B cell (primary cell): Measurements from ENCODE around the gene MMP11. TPM values are rescaled to one million over a fixed set of nuclear protein-coding genes. Genes with fewer than 3 reads are reported as not detected.

Source experiments
- ATAC-seq: fragments of 200-7000 bp; cut with Tn5 transposase; one replicate; pipeline ENCODE4 v1.10.0; 2021; ENCODE audit warnings: low read depth, mild to moderate bottlenecking, moderate number of reproducible peaks, moderate library complexity
- CTCF ChIA-PET: fragments of 350-600 bp; sonication (Branson Sonifier 250); formaldehyde crosslinking; loops from one replicate; lab custom pipeline; 2021; ENCODE audit warnings: antibody characterized with exemption, inconsistent platforms; lab: Charles Lee
- POLR2A ChIA-PET: fragments of 350-600 bp; sonication (Branson Sonifier 250); formaldehyde crosslinking; loops from one replicate; lab custom pipeline; 2021; ENCODE audit warnings: antibody characterized with exemption; lab: Charles Lee
- DNase-seq: peaks from one replicate; pipeline ENCODE4 v3.0.0; 2013
- H2AFZ ChIP-seq: 2 replicates; pipeline ENCODE4 v1.6.1; 2012; ENCODE audit warnings: mild to moderate bottlenecking, low read depth, low read length; ENCODE audit not compliant: insufficient read depth, poor library complexity, severe bottlenecking
- H3K27ac ChIP-seq, 2 donors: 1 replicate in 1 of 2; 2 replicates in 1 of 2; pipeline ENCODE4 v1.5.1; 2012 to 2013; ENCODE audit warnings: low read length in 2 of 2, mild to moderate bottlenecking in 2 of 2, moderate library complexity in 1 of 2
- H3K27me3 ChIP-seq, 4 experiments: fragments of 200-600 bp in 1 of 4; sonication (generic) in 1 of 4; replicated peaks in 1 of 4; 1 replicate in 2 of 4; 2 replicates in 2 of 4; pipeline versions ENCODE4 v1.6.1 to v1.7.0; 2013 to 2016; ENCODE audit warnings: low read length in 3 of 4, mild to moderate bottlenecking in 2 of 4, mixed read lengths in 1 of 4, moderate library complexity in 1 of 4; ENCODE audit not compliant: insufficient read depth in 4 of 4, control insufficient read depth in 3 of 4; ENCODE audit errors: control extremely low read depth in 1 of 4
- H3K36me3 ChIP-seq, 2 experiments: replicated peaks in 1 of 2; 1 replicate in 1 of 2; 2 replicates in 1 of 2; pipeline versions ENCODE4 v1.6.1 to v1.7.1; 2013; ENCODE audit warnings: low read length in 1 of 2; ENCODE audit not compliant: insufficient read depth in 2 of 2, control insufficient read depth in 1 of 2; ENCODE audit errors: control extremely low read depth in 1 of 2, extremely low read depth in 1 of 2
- H3K4me1 ChIP-seq, 2 donors: fragments of 200-600 bp in 1 of 2; sonication (generic) in 1 of 2; 1 replicate in 1 of 2; 2 replicates in 1 of 2; pipeline versions ENCODE4 v1.5.1 to v1.6.1; 2013 to 2017; ENCODE audit warnings: low read length in 2 of 2; ENCODE audit not compliant: control insufficient read depth in 2 of 2, insufficient read depth in 2 of 2
- H3K4me2 ChIP-seq: replicated peaks from 2 replicates; pipeline ENCODE3; 2012; ENCODE audit warnings: mild to moderate bottlenecking, low read depth, low read length; ENCODE audit not compliant: poor library complexity, severe bottlenecking
- H3K4me3 ChIP-seq, 5 experiments: fragments of 200-600 bp in 1 of 5; sonication (generic) in 1 of 5; 1 replicate in 3 of 5; 2 replicates in 2 of 5; pipeline versions ENCODE4 v1.5.1 to v1.7.0; 2011 to 2016; ENCODE audit warnings: low read length in 4 of 5, mild to moderate bottlenecking in 4 of 5, low read depth in 2 of 5, control low read depth in 1 of 5, moderate library complexity in 1 of 5; ENCODE audit not compliant: insufficient read depth in 1 of 5; ENCODE audit errors: control extremely low read depth in 1 of 5, extremely low read depth in 1 of 5
- H3K79me2 ChIP-seq: fragments of 200-600 bp; sonication (generic); one replicate; pipeline ENCODE4 v1.6.0; 2016; ENCODE audit warnings: low read length; ENCODE audit not compliant: control insufficient read depth, insufficient read depth
- H3K9ac ChIP-seq: fragments of 200-600 bp; sonication (generic); 2 replicates; pipeline ENCODE4 v1.6.1; 2017; ENCODE audit warnings: mild to moderate bottlenecking, low read length, moderate library complexity
- H3K9me3 ChIP-seq, 3 donors: one replicate each; pipeline versions ENCODE4 v1.6.1 to v1.7.1; 2013; ENCODE audit warnings: low read length in 2 of 3; ENCODE audit not compliant: control insufficient read depth in 2 of 3, insufficient read depth in 1 of 3; ENCODE audit errors: control extremely low read depth in 1 of 3
- H4K20me1 ChIP-seq: 2 replicates; pipeline ENCODE4 v1.6.0; 2012; ENCODE audit warnings: mild to moderate bottlenecking, low read length; ENCODE audit not compliant: insufficient read depth, control insufficient read depth, poor library complexity, severe bottlenecking
- H3K27ac Mint-ChIP-seq: one replicate; pipeline ENCODE4 v1.8.0; 2021; ENCODE audit warnings: mixed read lengths
- H3K27me3 Mint-ChIP-seq: one replicate; pipeline ENCODE4 v1.8.0; 2021; ENCODE audit warnings: mixed read lengths
- H3K4me1 Mint-ChIP-seq: one replicate; pipeline ENCODE4 v1.8.0; 2021; ENCODE audit warnings: mixed read lengths
- H3K4me3 Mint-ChIP-seq: one replicate; pipeline ENCODE4 v1.8.0; 2021; ENCODE audit warnings: mixed read lengths
- H3K9me3 Mint-ChIP-seq: one replicate; pipeline ENCODE4 v1.8.0; 2022; ENCODE audit warnings: mixed read lengths; ENCODE audit not compliant: insufficient read depth
- CTCF ChIP-seq: fragments of 200-600 bp; IDR thresholded peaks from one replicate; pipeline ENCODE4 v1.8.0; 2022; ENCODE audit warnings: antibody characterized with exemption, mild to moderate bottlenecking
- EZH2 ChIP-seq: IDR thresholded peaks from 2 replicates; pipeline ENCODE4 v1.6.1; 2012; ENCODE audit warnings: borderline replicate concordance, low read depth, mild to moderate bottlenecking, moderate library complexity, low read length; ENCODE audit not compliant: insufficient read depth, poor library complexity, severe bottlenecking
- WGBS: methylation state at CpG from one replicate; pipeline ENCODE4 v1.1.5; 2013; ENCODE audit warnings: missing lambda C conversion rate; ENCODE audit not compliant: insufficient coverage; 5-methylcytosine and 5-hydroxymethylcytosine counted together
- intact Hi-C: fragments of 100-400 bp; cut with micrococcal nuclease; formaldehyde crosslinking; loops from one replicate; pipeline ENCODE4 v1.10.0; 2022
- polyA plus RNA-seq: library from polyadenylated mRNA; depleted of rRNA; stranded (reverse); fragments of >200 nt; gene quantifications from 2 replicates; pipeline ENCODE4 v1.2.3, GENCODE V29; 2012
- total RNA-seq, 2 donors: library from RNA; stranded (reverse); fragments of 120-200 nt in 1 of 2; gene quantifications; 1 replicate in 1 of 2; 2 replicates in 1 of 2; pipeline versions ENCODE4 v1.2.3 to v1.2.4, GENCODE V29; 2013 to 2022

Gene MMP11
- total and polyA plus RNA-seq, 2 donors (not counting 1 experiment from before 2014, with no cell fraction given): 11.6 to 19.0 TPM

- 19% methylated on average over 13 of the region's 16 CpGs for WGBS
- ChIA-PET POLR2A (interaction anchor here (0.7 to 8.1 kb wide), 14 partner anchors 14 to 142 kb away, joined by 3 to 174 read pairs (median 9); partner anchors contain the start of genes C22orf15, CHCHD10, DERL3 and MMP11), CTCF (interaction anchor here (0.8 to 13.0 kb wide), 12 partner anchors 9 to 141 kb away, joined by 3 to 188 read pairs (median 6); partner anchors contain the start of genes C22orf15, CHCHD10, MIF and MMP11)
- Mint-ChIP-seq H3K27me3 (no peaks in the 10 kb centered on the region), H3K9me3 (no peaks in the 10 kb centered on the region), H3K4me1 (peaks cover 60% of the 10 kb centered on the region), H3K27ac (peak overlapping the region; percentile 99), H3K4me3 (peak overlapping the region; percentile 93)
- Histone ChIP-seq H3K36me3 (peaks cover 0 to 2% of the 10 kb centered on the region in 2 experiments), H3K4me1 (peaks cover 30 to 66% of the 10 kb centered on the region in 2 donors), H3K9me3 (peaks cover 0 to 4% (median 0%) of the 10 kb centered on the region in 3 donors), H3K27me3 (no peaks in the 10 kb centered on the region), H3K4me2 (peak overlapping the region; percentile 97), H3K4me3 (peak overlapping the region; percentile 53 to 88 (median 83)), H2AFZ (peak overlapping the region; percentile 11), H3K79me2 (peaks cover 38% of the 10 kb centered on the region), H3K27ac (peak overlapping the region; percentile 85 to 98), H3K9ac (peak overlapping the region; percentile 89), H4K20me1 (no peaks in the 10 kb centered on the region)
- DNase-seq (no peak), ATAC-seq (peak; percentile 48)
- intact Hi-C loops: loop anchor here (1.0 kb wide), 5 partner anchors 11 to 87 kb away; partner anchors contain the start of genes CHCHD10 and DERL3
- no peak for TF ChIP-seq EZH2
- TF ChIP-seq CTCF: no peak
Observed at GRCh38 chr22:23752750-23753149, 19.9 kb upstream of the MMP11 start.

GRCh38 chr22:23753385-23753784, 19.3 kb upstream of the MMP11 start:
- Mint-ChIP-seq H3K27me3 (no peaks in the 10 kb centered on the region), H3K27ac (peak overlapping the region; percentile 99), H3K4me3 (peak overlapping the region; percentile 93), H3K4me1 (peaks cover 60% of the 10 kb centered on the region), H3K9me3 (no peaks in the 10 kb centered on the region)
- Histone ChIP-seq H3K9me3 (peaks cover 0 to 4% (median 0%) of the 10 kb centered on the region in 3 donors), H3K27me3 (no peaks in the 10 kb centered on the region), H3K4me3 (peak overlapping the region; percentile 53 to 88 (median 83)), H3K9ac (peak overlapping the region; percentile 89), H3K4me2 (peak overlapping the region; percentile 97), H3K36me3 (peaks cover 0 to 2% of the 10 kb centered on the region in 2 experiments), H3K27ac (peak overlapping the region; percentile 85 to 98), H3K79me2 (peaks cover 32% of the 10 kb centered on the region), H2AFZ (no peak overlapping the region), H4K20me1 (no peaks in the 10 kb centered on the region), H3K4me1 (peaks cover 30 to 67% of the 10 kb centered on the region in 2 donors)
- 5% methylated on average over 2 of the region's 2 CpGs for WGBS
- TF ChIP-seq EZH2 (no peak), CTCF (no peak)
- intact Hi-C loops: no loop called here
- CTCF ChIA-PET: interaction anchor here (0.8 to 13.0 kb wide), 11 partner anchors 14 to 141 kb away, joined by 3 to 188 read pairs (median 6); partner anchors contain the start of genes C22orf15, CHCHD10, DERL3 and MIF
- ATAC-seq (no peak), DNase-seq (peak; percentile 58)
- POLR2A ChIA-PET: interaction anchor here (0.5 to 8.1 kb wide), 9 partner anchors 14 to 799 kb away, joined by 3 to 174 read pairs (median 10); partner anchors contain the start of genes C22orf15, CHCHD10, MMP11 and SLC2A11
